HG03108 (cell line): ENCODE measurements around the gene NFIL3.

ENCODE experiments used
- ATAC-seq: cut with Tn5 transposase; IDR thresholded peaks from one replicate; pipeline ENCODE4 v1.9.1; 2021; ENCODE audit warnings: moderate library complexity; ENCODE audit not compliant: unreplicated experiment

Gene NFIL3

DNA sequence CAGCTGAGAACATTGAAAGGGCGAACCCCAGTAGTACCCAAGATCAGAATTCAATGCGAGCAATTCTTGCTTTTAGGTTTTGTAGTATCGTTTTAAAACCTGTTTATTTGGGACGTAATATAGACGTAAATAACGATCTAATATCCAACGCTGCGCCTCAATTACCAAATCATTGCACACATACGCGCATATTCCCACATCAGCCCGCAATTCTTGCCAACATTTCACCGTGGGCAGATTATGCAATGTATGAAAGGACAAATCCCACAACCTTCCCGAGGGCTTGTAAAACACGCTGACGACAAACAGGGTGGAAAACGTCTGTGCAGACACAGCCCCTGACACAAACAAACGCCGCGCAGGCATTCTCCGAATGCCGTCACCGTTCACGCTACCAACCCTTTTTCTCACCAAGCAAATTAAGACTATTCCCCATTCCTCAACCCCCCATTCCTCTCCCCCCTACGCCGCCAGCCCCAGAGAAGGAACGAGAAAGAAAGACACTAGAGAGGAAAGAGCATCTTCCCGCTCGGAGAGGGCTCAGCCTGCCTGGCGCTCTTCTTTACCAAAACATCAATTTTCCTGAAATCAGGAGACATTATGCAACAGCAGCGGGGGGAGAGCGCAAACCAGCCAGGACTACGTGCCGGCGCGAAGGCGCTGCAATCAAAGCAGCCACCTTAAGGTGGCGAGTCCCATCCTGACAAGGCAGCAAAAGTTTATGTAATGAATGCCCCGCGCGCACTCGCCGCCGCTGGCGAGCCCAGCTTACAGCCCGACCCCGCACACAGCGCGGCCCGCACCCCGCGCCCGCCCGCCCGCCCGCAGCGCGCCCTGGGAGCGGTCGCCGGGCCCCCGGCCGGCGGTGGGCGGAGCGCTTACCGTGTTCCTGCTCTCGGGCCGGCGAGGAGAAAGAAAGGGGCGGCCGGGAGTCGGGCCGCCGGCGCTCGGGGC lies 597 bp downstream of the NFIL3 start:
- peak; percentile 33 for ATAC-seq

DNA sequence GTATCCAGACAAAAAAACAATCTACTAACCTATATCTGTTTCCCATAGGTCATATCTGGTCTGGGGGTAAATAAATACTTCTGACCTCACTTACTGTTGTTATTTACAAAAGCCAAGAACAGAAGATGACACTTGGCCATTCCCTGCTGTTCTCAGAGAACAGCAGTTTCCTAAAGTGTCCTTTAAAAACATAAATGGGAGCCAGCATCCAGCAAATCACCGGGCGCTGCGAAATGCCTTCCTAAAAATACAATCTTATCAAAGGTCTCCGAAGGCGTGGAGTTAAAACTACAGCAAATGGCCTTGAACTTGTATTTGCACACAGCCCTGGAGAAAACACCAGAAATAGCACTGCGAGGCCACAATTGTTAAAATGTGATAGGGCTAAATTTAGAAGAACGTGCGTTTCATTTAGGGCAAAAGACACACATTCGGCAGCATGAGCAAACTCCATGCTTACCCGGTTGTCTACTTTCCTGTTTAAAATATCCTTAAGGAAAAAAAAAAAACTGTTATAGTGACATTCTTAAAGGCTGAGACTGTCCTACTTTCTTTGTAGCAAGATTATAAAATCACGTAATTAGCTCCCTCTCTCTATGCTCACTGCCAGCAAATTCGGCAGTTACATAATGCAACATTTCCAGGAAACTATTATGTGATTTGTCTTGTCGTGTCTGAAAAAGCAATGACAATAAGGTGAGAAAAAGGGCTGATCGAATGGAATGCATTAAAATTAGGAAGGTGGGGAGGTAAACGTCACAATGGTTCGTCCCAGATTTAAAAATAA lies 1.5 kb downstream of the NFIL3 start:
- ATAC-seq, result no peak

DNA sequence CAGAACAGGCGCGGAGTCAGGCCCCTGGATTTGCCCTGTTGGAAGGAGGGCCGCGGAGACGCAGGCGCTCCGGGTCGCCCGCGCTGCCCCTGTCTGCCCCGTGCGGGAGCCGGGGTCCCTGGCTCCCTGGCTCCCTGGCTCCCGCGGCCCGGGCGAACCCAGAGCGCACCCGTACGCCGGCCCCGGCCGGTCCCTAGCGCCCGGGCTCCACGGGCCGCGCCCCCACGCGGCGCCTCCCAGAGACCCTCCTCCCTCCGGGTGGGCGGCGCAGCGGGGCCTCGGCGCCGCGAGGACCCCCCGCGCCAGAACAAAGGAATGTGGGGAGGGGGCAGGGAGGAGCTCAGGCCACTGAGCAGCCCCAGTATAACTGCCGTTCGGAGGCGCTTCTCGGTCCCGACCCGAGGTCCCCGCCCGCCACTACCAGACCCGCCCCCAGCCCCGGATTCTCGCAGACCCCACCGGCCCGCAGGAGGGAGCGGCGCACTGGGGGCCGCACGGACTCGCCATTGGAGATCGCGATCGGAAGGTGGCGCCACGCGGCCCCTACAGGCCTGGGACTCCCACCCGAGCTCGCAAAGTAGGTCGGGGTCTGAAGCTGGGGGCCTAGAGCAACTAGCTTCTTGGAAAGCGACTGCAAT lies 2.4 kb downstream of the NFIL3 start:
- ATAC-seq, result no peak

DNA sequence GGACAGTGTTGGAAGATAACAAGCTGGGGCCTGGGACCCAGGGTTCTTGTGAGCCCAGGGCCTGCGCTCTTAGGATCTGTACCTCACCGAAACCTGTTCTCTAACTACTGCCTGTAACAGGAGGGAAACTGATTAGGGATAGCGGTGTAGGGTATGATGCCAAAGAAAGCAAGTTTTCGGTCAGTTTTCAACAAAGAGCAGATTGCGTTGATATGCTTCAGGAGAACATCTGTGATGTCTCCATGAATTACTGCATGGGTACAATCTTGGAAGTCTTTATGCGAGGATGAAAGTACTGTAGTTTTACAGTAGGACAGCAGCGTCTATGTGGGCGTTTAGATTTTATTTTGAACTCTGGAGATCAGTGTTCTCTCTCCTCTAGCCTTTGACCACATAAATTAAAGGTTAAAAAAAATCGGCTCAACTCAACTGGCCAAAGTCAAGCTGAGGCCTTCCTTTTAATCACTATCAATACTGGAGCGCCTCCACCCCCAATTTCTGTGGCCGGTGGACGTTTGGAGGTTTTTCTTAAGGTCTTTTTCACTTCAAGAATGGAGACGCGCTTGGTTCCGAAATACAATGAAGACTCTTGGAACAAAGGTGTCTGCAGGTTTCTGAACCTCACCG lies 3.0 kb downstream of the NFIL3 start:
- no peak for ATAC-seq

DNA sequence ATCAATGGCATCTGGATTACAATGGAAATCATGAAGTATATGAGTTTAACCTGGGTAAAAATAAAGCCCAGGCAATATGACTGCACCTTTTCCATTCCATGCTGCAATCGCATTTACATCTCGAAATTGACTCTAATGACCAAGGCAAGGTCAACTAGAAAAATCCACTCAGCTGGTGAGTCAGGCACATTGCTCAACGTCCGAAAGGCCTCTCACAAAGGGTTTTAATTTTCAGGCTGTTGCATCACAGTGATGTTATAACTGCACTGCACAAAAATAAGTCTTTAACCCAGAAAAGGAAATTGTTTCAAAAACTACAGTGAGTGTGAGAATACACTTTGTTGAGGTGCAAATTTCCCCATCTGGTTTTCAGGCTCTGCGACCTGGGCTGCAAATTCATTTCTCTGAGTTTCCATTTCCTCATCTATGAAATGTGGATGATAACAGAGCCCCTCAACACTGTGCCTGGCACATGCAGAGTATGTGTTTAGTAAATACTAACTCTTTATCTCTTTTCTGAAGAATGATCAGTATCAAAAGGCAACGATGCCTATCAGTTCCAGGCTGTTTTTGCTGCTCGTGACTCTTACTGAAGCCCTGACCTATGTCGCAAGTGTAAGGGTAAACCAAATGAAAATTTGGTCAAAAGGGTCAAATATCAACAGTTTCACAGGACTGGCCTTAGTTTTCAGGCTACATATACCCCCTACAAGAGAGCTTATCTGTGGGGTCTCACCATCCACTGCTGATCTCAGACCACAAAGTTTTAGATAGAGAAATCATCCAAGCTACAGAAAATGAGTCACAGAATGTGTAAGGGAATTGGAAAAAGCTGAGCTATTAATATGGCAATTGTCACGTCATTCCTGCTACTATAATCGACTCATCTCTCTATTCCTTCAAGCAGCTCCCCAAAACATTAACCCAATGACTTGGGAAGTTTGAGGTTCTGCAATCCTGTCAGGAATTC lies 4.1 kb downstream of the NFIL3 start:
- no peak for ATAC-seq

DNA sequence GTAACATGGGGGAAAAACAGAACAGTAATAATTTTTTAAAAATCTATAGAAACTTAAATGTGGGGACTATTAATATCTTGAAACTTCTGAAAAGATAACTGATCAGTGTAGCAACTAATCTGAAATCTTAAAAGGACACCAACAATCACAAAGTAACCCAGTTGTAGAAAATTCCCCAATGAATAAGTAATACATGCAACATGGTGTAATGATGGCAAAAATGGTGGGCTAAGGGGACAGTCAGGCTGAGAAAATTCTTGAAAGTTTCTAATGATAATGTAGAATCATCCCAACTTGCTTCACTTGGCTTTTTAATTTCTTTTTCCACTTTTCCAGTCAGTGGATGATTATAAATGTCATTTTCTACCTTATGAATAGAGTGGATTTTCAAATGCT lies 5.4 kb downstream of the NFIL3 start:
- ATAC-seq, result no peak

DNA sequence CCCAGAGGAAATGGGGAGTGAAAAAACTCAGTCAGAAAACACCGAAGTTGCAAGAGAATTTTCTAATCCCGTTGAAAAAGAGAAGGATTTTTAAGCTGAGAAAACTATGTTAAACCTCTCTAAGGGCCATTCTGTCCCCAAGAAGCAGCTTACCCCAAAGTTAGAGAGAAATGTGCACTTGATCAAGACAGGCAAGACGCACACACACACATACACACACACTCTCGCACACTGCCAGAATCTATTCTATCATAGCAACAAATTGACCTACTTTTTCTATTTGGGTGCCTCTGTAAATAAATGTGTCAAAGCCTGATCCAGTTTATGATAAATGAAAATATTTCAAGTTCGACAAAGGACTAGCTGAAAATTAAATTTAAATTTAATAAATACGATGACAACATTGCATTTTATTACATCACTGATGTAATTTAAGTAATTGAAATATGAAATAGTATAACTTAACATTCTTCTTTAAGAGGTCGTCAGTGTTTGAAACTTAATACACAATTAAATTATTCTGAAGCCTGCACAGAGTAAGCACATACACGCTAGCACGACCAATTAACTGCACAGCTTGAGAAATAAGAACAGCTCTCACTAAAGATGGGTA lies 5.9 kb downstream of the NFIL3 start:
- no peak for ATAC-seq

DNA sequence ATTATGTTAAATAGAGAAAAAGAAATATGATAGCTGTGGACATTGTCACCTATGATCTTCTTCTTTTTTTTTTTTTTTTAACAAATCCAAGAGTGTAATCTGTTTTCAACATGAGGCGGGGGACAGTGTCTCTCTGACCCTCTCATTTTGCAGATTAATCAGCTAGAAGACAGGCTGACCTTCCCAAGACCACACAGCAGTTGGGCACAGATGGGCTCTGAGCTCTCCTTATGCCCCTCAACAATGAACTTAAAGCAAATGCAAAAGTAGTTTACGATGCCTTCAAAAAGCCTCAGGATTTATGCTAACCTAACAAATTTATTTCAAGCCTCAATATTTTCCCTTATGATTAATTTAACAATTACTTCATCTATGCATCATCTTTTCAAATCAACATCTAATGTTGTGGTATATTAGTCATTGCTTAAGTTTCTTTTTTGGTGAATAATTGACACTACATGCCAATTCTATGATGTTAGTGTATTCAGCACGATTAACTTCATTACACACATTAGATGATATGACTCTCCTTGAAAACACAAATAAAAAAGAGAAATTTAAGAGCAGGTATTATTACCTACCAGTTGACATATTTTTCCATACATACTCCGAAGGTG lies 7.4 kb downstream of the NFIL3 start:
- ATAC-seq, result no peak

DNA sequence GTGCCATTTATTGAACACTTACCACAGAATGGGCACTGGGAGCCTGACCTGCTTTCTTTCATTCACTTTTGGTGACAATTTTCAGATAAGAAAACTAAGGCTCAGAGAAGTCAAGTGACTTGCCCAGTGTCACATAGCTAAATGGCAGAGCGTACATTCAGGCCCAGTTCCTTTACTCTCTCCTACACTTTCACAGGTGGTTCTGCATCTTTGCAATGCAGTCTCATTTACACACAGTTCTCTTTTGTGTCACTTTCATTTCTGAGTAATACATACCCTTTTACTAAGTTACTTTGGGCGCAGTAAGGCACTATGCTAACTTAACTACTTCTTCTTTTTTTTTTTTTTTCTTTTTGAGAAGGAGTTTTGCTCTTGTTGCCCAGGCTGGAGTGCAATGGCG lies 8.3 kb downstream of the NFIL3 start:
- peak; percentile 89 for ATAC-seq

DNA sequence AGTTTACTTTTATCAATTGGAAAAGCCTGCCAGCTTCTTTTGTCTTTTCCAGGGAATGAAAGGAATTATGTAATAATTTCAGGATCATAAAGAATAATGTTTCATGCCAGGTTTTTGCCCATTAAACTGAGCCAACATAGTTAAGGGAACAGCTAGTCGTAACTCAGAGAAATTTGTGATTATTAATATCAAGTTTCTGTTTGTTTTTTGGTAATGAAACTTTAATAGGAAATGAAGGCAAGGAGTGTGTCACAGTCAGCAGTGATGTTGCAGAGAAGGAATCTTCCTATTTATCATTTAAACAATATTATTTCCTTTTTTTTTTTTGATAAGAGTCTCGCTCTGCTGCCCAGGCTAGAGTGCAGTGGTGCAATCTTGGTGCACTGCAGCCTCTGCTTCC lies 10.7 kb downstream of the NFIL3 start:
- no peak for ATAC-seq

DNA sequence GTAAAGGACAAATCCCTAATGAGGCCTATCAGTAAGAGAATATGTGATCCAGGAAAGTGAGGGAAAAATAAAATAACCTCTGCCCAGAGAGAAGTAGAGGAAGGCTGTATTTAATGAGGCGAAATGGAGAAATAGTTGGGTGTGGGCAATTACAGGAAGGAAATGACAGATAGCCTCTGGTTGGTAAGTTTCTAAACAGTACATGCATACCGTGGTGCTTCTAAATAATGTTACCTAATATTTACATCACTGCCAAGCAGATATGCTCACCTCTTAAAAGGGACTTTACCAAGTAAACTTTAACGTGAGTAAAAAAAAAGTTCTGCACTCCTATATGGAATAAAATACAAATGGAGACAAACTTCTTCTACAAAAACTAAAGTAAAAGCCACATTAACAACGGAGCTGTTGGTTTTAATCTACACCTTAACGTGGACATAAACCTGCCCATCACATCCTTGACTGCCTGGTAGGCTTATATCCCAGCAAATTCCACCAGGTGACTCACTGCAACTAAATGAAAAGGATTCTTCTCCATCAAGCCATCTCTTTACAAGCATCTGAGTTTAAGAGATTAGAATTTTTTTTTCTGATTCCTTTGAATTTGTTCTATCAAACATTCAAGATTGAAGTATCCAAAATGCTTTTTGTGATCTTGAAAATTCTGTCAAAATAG lies 12.4 kb downstream of the NFIL3 start:
- ATAC-seq, result no peak

DNA sequence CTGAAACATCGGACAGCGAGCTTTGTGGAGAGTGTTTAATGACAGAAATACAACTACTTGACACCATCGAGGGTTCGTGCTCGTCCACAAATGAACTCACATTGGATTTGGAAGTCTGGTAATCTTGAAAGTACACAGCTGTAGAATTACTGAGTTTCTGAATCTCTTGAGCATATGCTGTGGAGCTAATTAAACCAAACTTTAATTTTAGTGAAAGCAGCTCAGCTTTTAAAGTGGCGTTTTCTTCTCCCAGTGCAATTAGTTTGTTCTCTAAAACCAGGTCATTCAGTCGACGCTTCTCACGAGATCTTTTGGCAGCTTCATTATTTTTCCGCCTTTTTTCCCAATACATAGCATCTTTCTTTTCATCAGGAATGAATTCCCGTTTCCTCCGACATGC lies 13.5 kb downstream of the NFIL3 start:
- no peak for ATAC-seq

DNA sequence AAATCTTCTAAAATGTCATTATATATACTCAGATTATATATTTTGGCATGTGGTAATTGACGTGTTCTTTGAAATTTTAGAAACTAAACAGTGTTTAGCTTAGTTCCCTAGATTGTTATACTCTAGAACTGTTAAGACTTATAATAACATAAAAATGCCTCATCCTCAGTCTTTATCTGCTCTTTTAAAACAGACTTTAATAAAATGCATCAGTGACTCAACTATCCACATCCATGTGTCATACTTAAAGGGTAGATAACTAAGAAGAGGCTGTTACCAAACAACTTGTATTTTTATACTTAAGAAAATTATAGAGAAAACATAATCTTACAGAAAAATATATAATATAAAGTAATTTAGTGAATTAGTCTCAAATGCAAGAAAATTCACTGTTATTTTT lies 15.2 kb downstream of the NFIL3 start:
- ATAC-seq, result no peak

DNA sequence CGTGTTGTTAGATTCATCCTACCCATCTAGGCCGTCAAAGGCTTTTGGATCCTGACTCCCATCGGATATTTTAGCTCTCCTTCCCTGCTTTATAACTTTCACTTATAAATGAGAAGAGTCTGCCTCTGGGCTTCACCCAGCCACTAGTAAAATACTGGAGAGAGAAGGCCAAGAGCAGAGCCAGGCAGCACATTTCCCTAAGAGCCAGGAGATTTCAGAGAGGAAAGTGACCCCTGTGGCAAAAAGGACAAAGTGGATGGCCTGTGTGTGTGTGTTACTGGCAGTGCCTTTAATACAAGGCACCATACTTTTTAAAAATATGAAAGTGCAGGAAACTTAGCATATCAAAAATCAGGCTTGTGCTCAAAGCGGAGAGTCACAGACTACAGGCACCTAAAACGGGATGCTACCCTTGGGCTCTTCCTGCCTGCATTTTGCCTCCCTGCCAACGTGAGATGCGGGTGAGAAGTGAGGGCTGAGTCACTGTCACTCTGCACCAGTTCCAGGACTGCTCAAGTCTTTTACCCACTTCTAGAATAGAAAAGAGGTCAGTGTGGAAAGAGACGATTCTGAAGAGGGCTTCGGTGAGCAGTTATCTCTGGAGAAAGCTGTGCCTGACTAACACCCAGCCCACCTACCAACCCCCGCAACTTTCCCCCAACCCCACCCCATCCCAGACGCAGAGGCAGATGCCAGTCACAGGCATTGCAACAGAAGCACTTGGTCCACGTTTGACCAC lies 15.9 kb downstream of the NFIL3 start:
- ATAC-seq, result no peak

DNA sequence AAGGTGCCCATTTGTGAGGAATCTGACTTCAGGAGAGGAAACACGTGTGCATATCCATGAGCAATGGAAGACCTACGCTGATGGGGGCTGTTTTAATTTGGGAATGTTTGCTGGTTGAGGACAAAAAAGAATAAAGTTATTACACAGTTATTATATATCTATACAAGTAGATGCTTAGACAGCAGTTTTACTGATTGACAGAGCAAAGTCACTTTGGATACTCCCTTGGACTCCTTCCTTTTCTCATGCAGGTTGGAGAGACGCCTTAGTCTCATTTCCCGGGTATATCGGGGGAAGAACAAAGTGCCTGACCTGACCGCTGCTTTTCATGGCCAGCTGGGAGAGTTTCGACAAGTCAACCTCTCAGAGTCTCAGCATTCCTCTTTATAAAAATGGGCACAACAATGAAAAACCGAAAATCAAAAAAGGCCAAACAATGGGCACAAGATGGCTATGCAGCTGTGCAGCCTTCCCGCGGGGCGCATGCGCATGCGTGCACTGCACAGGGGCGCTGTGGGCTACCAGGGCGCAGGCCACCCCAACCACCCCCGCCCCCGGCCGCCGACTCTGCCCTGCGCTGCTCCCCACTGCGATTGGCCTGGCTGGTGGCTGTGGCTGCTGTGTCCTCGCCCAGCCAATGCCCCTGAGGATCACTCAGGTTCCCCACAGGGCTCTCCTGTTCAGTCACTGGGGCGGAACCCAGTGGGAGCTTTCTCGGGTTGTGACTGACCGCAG lies 18.1 kb downstream of the NFIL3 start:
- ATAC-seq, result no peak

DNA sequence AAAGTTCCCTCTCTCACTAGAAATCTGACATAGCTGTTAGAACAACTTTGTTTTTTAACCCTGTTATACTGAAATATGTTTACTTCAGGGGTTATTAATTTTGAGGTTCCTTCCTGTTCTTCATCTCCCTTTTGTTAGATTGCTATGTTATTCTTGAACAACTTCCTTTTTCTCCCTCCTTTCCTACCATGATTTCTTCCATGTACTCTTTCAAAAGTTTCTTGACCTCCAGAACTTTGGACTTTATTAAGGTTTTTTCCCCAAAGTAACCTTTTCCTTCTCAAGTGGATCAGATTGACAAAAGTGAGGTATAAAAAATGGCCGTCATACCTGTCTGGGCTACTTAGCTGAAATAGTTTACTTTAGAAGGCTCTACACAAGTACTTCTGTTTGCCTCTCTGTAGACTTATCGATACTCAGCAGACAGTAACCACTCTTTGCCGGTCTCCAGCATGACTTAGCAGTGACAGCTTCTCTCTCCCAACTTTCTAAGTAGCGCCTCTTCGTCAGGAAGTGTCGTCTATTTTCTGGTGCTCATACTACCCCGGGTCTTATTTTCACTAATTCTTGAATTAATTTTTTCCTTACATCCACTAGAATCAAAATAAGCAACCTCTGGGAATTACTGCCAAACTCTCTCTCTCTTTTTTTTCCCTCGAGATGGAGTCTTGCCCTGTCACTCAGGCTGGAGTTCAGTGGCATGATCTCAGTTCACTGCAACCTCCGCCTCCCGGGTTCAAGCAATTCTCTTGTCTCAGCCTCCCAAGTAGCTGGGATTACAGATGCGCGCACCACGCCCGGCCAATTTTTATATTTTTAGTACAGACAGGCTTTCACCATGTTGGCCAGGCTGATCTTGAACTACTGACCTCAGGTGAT lies 19.7 kb downstream of the NFIL3 start:
- ATAC-seq, result no peak
